ENCODE data around the gene SMCR8. TPM values are rescaled to one million over a fixed set of nuclear protein-coding genes. Genes with fewer than 3 reads are reported as not detected.

The SMCR8 gene
- total and polyA plus RNA-seq, 9 of the 15 experiments (the other 6 are each of a cell fraction or from before 2014, with no cell fraction given), result 0.25 to 8.8 (median 4.9) TPM

GRCh38 chr17:18363101-18364049, 48.3 kb downstream of the SMCR8 start, which contains the start of gene SHMT1 (continued):
- TF ChIP-seq ZBED1 (IDR thresholded peaks at IDR 0.05) (no peak), KDM2B (CRISPR knock-in tag; IDR thresholded peaks at IDR 0.05) (no peak), SFPQ (IDR thresholded peaks at IDR 0.05; ENCODE audit: low read depth, low read length) (no peak), CEBPG (CRISPR knock-in tag; IDR thresholded peaks at IDR 0.05) (no peak), CEBPG (tag; conservative IDR thresholded peaks at IDR 0.05 in 1 of 2, IDR thresholded peaks at IDR 0.05 in 1 of 2) (no peak), ZNF79 (CRISPR knock-in tag; IDR thresholded peaks at IDR 0.05; ENCODE audit: low read depth) (no peak), SIN3B (IDR thresholded peaks at IDR 0.05; ENCODE audit: low read depth) (no peak), TCF3 (CRISPR knock-in tag; IDR thresholded peaks at IDR 0.05) (no peak), ZNF239 (CRISPR knock-in tag; IDR thresholded peaks at IDR 0.05) (no peak), TRIM24 (IDR thresholded peaks at IDR 0.05) (no peak), RFX7 (CRISPR knock-in tag; IDR thresholded peaks at IDR 0.05) (no peak), KDM5B (IDR thresholded peaks at IDR 0.05; ENCODE audit: insufficient replicate concordance, low read depth, low read length) (peak; percentile 78), FOXO4 (CRISPR knock-in tag; IDR thresholded peaks at IDR 0.05) (no peak), ZNF57 (CRISPR knock-in tag; IDR thresholded peaks at IDR 0.05) (no peak), ADNP (tag; IDR thresholded peaks at IDR 0.05) (no peak), NFE2L1 (tag; IDR thresholded peaks at IDR 0.05; ENCODE audit: borderline replicate concordance, low read depth) (no peak), ZC3H8 (IDR thresholded peaks at IDR 0.05) (no peak), SRSF7 (optimal IDR thresholded peaks at IDR 0.05; ENCODE audit: low read depth, low read length) (no peak), ZNF639 (CRISPR knock-in tag; conservative IDR thresholded peaks at IDR 0.05 in 1 of 2, IDR thresholded peaks at IDR 0.05 in 1 of 2) (no peak), GTF2F1 (IDR thresholded peaks at IDR 0.05; ENCODE audit: low read depth, low read length) (no peak), RCOR1 (IDR thresholded peaks at IDR 0.05; ENCODE audit: borderline replicate concordance in 1 of 2, low read depth in 2 of 2, low read length in 2 of 2) (no peak), DIDO1 (tag; IDR thresholded peaks at IDR 0.05; ENCODE audit: low read depth) (no peak), ZNF780A (CRISPR knock-in tag; IDR thresholded peaks at IDR 0.05) (no peak), ZNF695 (CRISPR knock-in tag; IDR thresholded peaks at IDR 0.05) (no peak), ZNF830 (CRISPR knock-in tag; IDR thresholded peaks at IDR 0.05) (no peak)

Measured in K562 (cell line).